ENCODE measurements around the gene PRR23A.

Gene PRR23A

GRCh38 chr3:138987181-138987580 lies 18.9 kb downstream of the PRR23A start:
- ChIA-PET CTCF (no interaction called here), POLR2A (no interaction called here)
- Histone ChIP-seq H3K27ac (ENCODE audit: insufficient read depth in 1 of 2, low read depth in 1 of 2, low read length in 2 of 2, poor library complexity in 1 of 2, severe bottlenecking in 2 of 2) (no peak overlapping the region), H3K4me3 (ENCODE audit: control insufficient read depth in 1 of 7, extremely low read depth in 1 of 7, insufficient read depth in 4 of 7, low read depth in 2 of 7, low read length in 6 of 7) (no peak overlapping the region), H3K36me3 (ENCODE audit: control insufficient read depth in 4 of 4, insufficient read depth in 4 of 4, low read length in 3 of 4) (no peaks in the 10 kb centered on the region), H3K9me3 (ENCODE audit: control extremely low read depth in 1 of 5, control insufficient read depth in 4 of 5, insufficient read depth in 2 of 5, low read depth in 1 of 5, low read length in 4 of 5) (no peaks in the 10 kb centered on the region), H3K4me1 (ENCODE audit: control extremely low read depth in 1 of 4, control insufficient read depth in 4 of 4, insufficient read depth in 4 of 4, low read length in 3 of 4) (no peaks in the 10 kb centered on the region), H3K27me3 (replicated peaks in 2 of 5; ENCODE audit: control insufficient read depth in 4 of 5, insufficient read depth in 5 of 5, low read length in 4 of 5) (peaks cover 0 to 11% (median 2%) of the 10 kb centered on the region in 5 experiments)
- no CpG with 5 or more reads among the region's 2 CpGs for WGBS (ENCODE audit: insufficient coverage)
- DNase-seq, result no peak

- H3K4me3 ChIP-seq (ENCODE audit: control insufficient read depth in 1 of 7, extremely low read depth in 1 of 7, insufficient read depth in 4 of 7, low read depth in 2 of 7, low read length in 6 of 7), result no peak overlapping the region
- no peaks in the 10 kb centered on the region for H3K4me1 ChIP-seq (ENCODE audit: control extremely low read depth in 1 of 4, control insufficient read depth in 4 of 4, insufficient read depth in 4 of 4, low read length in 3 of 4)
- H3K9me3 ChIP-seq (ENCODE audit: control extremely low read depth in 1 of 5, control insufficient read depth in 4 of 5, insufficient read depth in 2 of 5, low read depth in 1 of 5, low read length in 4 of 5), result no peaks in the 10 kb centered on the region
- DNase-seq, result no peak
- ChIA-PET CTCF (interaction anchor here (1.4 kb wide), 1 partner anchor 52 kb away, joined by 4 read pairs; no protein-coding TSS in a partner anchor), POLR2A (no interaction called here)
- no peaks in the 10 kb centered on the region for H3K36me3 ChIP-seq (ENCODE audit: control insufficient read depth in 4 of 4, insufficient read depth in 4 of 4, low read length in 3 of 4)
- 89% methylated on average over 4 of the region's 4 CpGs for WGBS (ENCODE audit: insufficient coverage)
- peaks cover 0 to 11% (median 2%) of the 10 kb centered on the region in 5 experiments for H3K27me3 ChIP-seq (replicated peaks in 2 of 5; ENCODE audit: control insufficient read depth in 4 of 5, insufficient read depth in 5 of 5, low read length in 4 of 5)
- H3K27ac ChIP-seq (ENCODE audit: insufficient read depth in 1 of 2, low read depth in 1 of 2, low read length in 2 of 2, poor library complexity in 1 of 2, severe bottlenecking in 2 of 2), result no peak overlapping the region
Measured at GRCh38 chr3:138985932-138986331, 20.1 kb downstream of the PRR23A start.

DNA sequence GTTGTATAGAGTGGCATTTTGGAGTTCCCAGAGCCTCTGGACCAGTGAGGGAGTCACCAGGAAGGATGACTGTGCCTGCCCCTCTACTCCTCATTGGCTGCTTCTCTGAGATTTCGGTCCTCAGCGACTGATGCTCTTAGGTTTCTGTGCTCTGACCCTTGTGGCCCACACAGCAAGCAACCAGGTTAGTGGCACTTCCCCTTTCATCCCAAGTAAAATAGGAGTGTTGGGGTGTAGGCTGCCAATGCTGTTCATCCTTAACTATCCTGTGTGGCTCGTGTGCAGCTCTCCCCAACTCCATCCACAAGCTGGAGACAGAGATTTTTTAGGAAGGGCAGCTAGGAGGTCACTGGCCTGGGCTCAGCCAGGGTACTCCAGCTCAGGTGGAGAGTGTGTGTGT lies 21.3 kb downstream of the PRR23A start:
- no peak overlapping the region for H3K4me3 ChIP-seq (ENCODE audit: control insufficient read depth in 1 of 7, extremely low read depth in 1 of 7, insufficient read depth in 4 of 7, low read depth in 2 of 7, low read length in 6 of 7)
- no peaks in the 10 kb centered on the region for H3K4me1 ChIP-seq (ENCODE audit: control extremely low read depth in 1 of 4, control insufficient read depth in 4 of 4, insufficient read depth in 4 of 4, low read length in 3 of 4)
- no peak for DNase-seq
- WGBS (ENCODE audit: insufficient coverage), result no CpG with 5 or more reads among the region's 3 CpGs
- peaks cover 0 to 11% (median 2%) of the 10 kb centered on the region in 5 experiments for H3K27me3 ChIP-seq (replicated peaks in 2 of 5; ENCODE audit: control insufficient read depth in 4 of 5, insufficient read depth in 5 of 5, low read length in 4 of 5)
- no peaks in the 10 kb centered on the region for H3K9me3 ChIP-seq (ENCODE audit: control extremely low read depth in 1 of 5, control insufficient read depth in 4 of 5, insufficient read depth in 2 of 5, low read depth in 1 of 5, low read length in 4 of 5)
- H3K36me3 ChIP-seq (ENCODE audit: control insufficient read depth in 4 of 4, insufficient read depth in 4 of 4, low read length in 3 of 4), result no peaks in the 10 kb centered on the region
- CTCF ChIA-PET, result interaction anchor here (1.4 kb wide), 1 partner anchor 51 kb away, joined by 4 read pairs; no protein-coding TSS in a partner anchor
- no peak overlapping the region for H3K27ac ChIP-seq (ENCODE audit: insufficient read depth in 1 of 2, low read depth in 1 of 2, low read length in 2 of 2, poor library complexity in 1 of 2, severe bottlenecking in 2 of 2)
- POLR2A ChIA-PET, result no interaction called here

DNA sequence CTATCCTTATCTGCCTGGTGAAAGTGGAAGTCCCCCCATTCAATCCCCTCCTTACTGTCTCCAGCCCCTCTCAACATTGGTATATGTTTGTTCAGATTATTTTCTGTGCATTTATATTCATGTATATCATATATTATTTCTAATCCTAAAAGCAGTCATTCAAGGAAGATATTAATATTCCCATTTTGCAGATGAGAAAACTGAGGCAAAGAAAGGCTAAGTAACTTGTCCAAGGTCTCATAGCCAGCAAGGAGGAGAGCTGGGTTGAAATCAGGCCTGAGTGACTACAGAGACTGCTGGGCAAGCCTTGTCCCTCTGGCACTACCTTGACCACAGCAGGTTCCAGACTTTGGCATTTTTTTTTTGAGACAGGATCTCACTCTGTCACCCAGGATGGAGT lies 30.0 kb downstream of the PRR23A start:
- POLR2A ChIA-PET, result no interaction called here
- Histone ChIP-seq H3K36me3 (ENCODE audit: control insufficient read depth in 4 of 4, insufficient read depth in 4 of 4, low read length in 3 of 4) (no peaks in the 10 kb centered on the region), H3K9me3 (ENCODE audit: control extremely low read depth in 1 of 5, control insufficient read depth in 4 of 5, insufficient read depth in 2 of 5, low read depth in 1 of 5, low read length in 4 of 5) (no peaks in the 10 kb centered on the region), H3K27ac (ENCODE audit: insufficient read depth in 1 of 2, low read depth in 1 of 2, low read length in 2 of 2, poor library complexity in 1 of 2, severe bottlenecking in 2 of 2) (no peak overlapping the region), H3K4me3 (ENCODE audit: control insufficient read depth in 1 of 7, extremely low read depth in 1 of 7, insufficient read depth in 4 of 7, low read depth in 2 of 7, low read length in 6 of 7) (no peak overlapping the region), H3K27me3 (replicated peaks in 2 of 5; ENCODE audit: control insufficient read depth in 4 of 5, insufficient read depth in 5 of 5, low read length in 4 of 5) (no peaks in the 10 kb centered on the region), H3K4me1 (ENCODE audit: control extremely low read depth in 1 of 4, control insufficient read depth in 4 of 4, insufficient read depth in 4 of 4, low read length in 3 of 4) (peaks cover 0 to 7% (median 4%) of the 10 kb centered on the region in 4 experiments)
- CTCF ChIA-PET, result interaction anchor here (0.6 to 6.5 kb wide), 2 partner anchors 36 to 927 kb away, joined by 3 to 44 read pairs; no protein-coding TSS in a partner anchor
- no peak for DNase-seq

DNA sequence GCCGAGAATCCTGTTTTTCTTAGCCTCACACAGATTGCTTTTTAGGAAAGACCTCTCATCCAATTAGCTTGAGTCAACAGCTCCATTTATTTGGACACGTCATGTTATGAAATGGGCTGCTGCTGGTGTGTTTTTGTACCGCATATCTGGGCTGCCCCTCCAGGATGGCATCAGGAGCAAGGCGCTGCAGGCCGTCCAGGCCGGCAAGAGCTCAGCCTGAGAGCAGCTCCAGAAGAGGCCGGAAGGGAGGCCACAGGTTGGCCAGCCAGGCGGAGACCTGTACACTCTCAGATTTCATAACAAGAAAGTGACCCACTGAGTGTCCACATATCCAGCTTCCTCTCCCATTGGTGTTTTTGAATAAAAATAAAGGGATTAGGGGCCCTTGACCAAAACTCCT lies 30.7 kb downstream of the PRR23A start:
- 98% methylated on average over 6 of the region's 8 CpGs for WGBS (ENCODE audit: insufficient coverage)

GRCh38 chr3:138974462-138974861 lies 31.6 kb downstream of the PRR23A start:
- H3K9me3 ChIP-seq (ENCODE audit: control extremely low read depth in 1 of 5, control insufficient read depth in 4 of 5, insufficient read depth in 2 of 5, low read depth in 1 of 5, low read length in 4 of 5), result no peaks in the 10 kb centered on the region
- POLR2A ChIA-PET, result no interaction called here
- H3K4me3 ChIP-seq (ENCODE audit: control insufficient read depth in 1 of 7, extremely low read depth in 1 of 7, insufficient read depth in 4 of 7, low read depth in 2 of 7, low read length in 6 of 7), result no peak overlapping the region
- no peak overlapping the region for H3K27ac ChIP-seq (ENCODE audit: insufficient read depth in 1 of 2, low read depth in 1 of 2, low read length in 2 of 2, poor library complexity in 1 of 2, severe bottlenecking in 2 of 2)
- peaks cover 0 to 3% (median 0%) of the 10 kb centered on the region in 5 experiments for H3K27me3 ChIP-seq (replicated peaks in 2 of 5; ENCODE audit: control insufficient read depth in 4 of 5, insufficient read depth in 5 of 5, low read length in 4 of 5)
- peaks cover 0 to 7% (median 4%) of the 10 kb centered on the region in 4 experiments for H3K4me1 ChIP-seq (ENCODE audit: control extremely low read depth in 1 of 4, control insufficient read depth in 4 of 4, insufficient read depth in 4 of 4, low read length in 3 of 4)
- CTCF ChIA-PET, result interaction anchor here (0.7 to 3.0 kb wide), 4 partner anchors 9 to 516 kb away, joined by 3 to 6 read pairs (median 3); no protein-coding TSS in a partner anchor
- no peaks in the 10 kb centered on the region for H3K36me3 ChIP-seq (ENCODE audit: control insufficient read depth in 4 of 4, insufficient read depth in 4 of 4, low read length in 3 of 4)
- peak; percentile 39 to 77 (median 75) for DNase-seq
- WGBS (ENCODE audit: insufficient coverage), result 64% methylated on average over 3 of the region's 5 CpGs

More for the DNA sequence above, 30.7 kb downstream of the PRR23A start:
- Histone ChIP-seq H3K4me3 (ENCODE audit: control insufficient read depth in 1 of 7, extremely low read depth in 1 of 7, insufficient read depth in 4 of 7, low read depth in 2 of 7, low read length in 6 of 7) (no peak overlapping the region), H3K36me3 (ENCODE audit: control insufficient read depth in 4 of 4, insufficient read depth in 4 of 4, low read length in 3 of 4) (no peaks in the 10 kb centered on the region), H3K9me3 (ENCODE audit: control extremely low read depth in 1 of 5, control insufficient read depth in 4 of 5, insufficient read depth in 2 of 5, low read depth in 1 of 5, low read length in 4 of 5) (no peaks in the 10 kb centered on the region), H3K4me1 (ENCODE audit: control extremely low read depth in 1 of 4, control insufficient read depth in 4 of 4, insufficient read depth in 4 of 4, low read length in 3 of 4) (peaks cover 0 to 7% (median 4%) of the 10 kb centered on the region in 4 experiments), H3K27ac (ENCODE audit: insufficient read depth in 1 of 2, low read depth in 1 of 2, low read length in 2 of 2, poor library complexity in 1 of 2, severe bottlenecking in 2 of 2) (no peak overlapping the region), H3K27me3 (replicated peaks in 2 of 5; ENCODE audit: control insufficient read depth in 4 of 5, insufficient read depth in 5 of 5, low read length in 4 of 5) (peaks cover 0 to 3% (median 0%) of the 10 kb centered on the region in 5 experiments)
- ChIA-PET POLR2A (no interaction called here), CTCF (interaction anchor here (0.8 to 1.1 kb wide), 2 partner anchors 10 to 40 kb away, joined by 3 read pairs; no protein-coding TSS in a partner anchor)
- no peak for DNase-seq

- H3K4me3 ChIP-seq (ENCODE audit: control insufficient read depth in 1 of 7, extremely low read depth in 1 of 7, insufficient read depth in 4 of 7, low read depth in 2 of 7, low read length in 6 of 7), result no peak overlapping the region
- H3K4me1 ChIP-seq (ENCODE audit: control extremely low read depth in 1 of 4, control insufficient read depth in 4 of 4, insufficient read depth in 4 of 4, low read length in 3 of 4), result peaks cover 0 to 7% (median 4%) of the 10 kb centered on the region in 4 experiments
- peaks cover 0 to 5% (median 0%) of the 10 kb centered on the region in 5 experiments for H3K27me3 ChIP-seq (replicated peaks in 2 of 5; ENCODE audit: control insufficient read depth in 4 of 5, insufficient read depth in 5 of 5, low read length in 4 of 5)
- CTCF ChIA-PET, result interaction anchor here (0.8 to 3.0 kb wide), 3 partner anchors 12 to 50 kb away, joined by 3 to 6 read pairs (median 3); no protein-coding TSS in a partner anchor
- DNase-seq, result no peak
- no peaks in the 10 kb centered on the region for H3K9me3 ChIP-seq (ENCODE audit: control extremely low read depth in 1 of 5, control insufficient read depth in 4 of 5, insufficient read depth in 2 of 5, low read depth in 1 of 5, low read length in 4 of 5)
- WGBS (ENCODE audit: insufficient coverage), result 100% methylated on average over 3 of the region's 5 CpGs
- POLR2A ChIA-PET, result no interaction called here
- no peak overlapping the region for H3K27ac ChIP-seq (ENCODE audit: insufficient read depth in 1 of 2, low read depth in 1 of 2, low read length in 2 of 2, poor library complexity in 1 of 2, severe bottlenecking in 2 of 2)
- no peaks in the 10 kb centered on the region for H3K36me3 ChIP-seq (ENCODE audit: control insufficient read depth in 4 of 4, insufficient read depth in 4 of 4, low read length in 3 of 4)
Measured at GRCh38 chr3:138972941-138973340, 33.1 kb downstream of the PRR23A start.
